K562 (cell line): Measurements from ENCODE around the gene CACNA1C. TPM values are rescaled to one million over a fixed set of nuclear protein-coding genes. Genes with fewer than 3 reads are reported as not detected.

Source experiments
- ATAC-seq: fragments of 200-7000 bp; cut with Tn5 transposase; 3 replicates; pipeline ENCODE4 v1.9.1; 2020; ENCODE audit warnings: moderate library complexity
- BruUV-seq: library from RNA; stranded (reverse); fragments of 400-500 nt; replicated peaks from 2 replicates; lab custom pipeline; 2021; lab: Mats Ljungman, UMichigan
- CTCF ChIA-PET: fragments of 300-600 bp; formaldehyde crosslinking; extraction: SDS; loops from one replicate; lab custom pipeline; 2021; ENCODE audit warnings: low intra/inter-chr PET ratio; lab: Yijun Ruan, JAX
- POLR2A ChIA-PET: fragments of 300-600, 350-650 bp; sonication (Branson Sonifier 250); formaldehyde crosslinking; extraction: SDS; loops from one replicate; lab custom pipeline; 2021; ENCODE audit warnings: antibody characterized with exemption, inconsistent platforms; lab: Yijun Ruan, JAX
- DNase-seq, 4 experiments: peaks; one replicate each; pipeline versions ENCODE4 v3.0.0 to v3.0.0-alpha.2; 2011 to 2018; ENCODE audit warnings: low spot score in 3 of 4, mixed read lengths in 3 of 4; ENCODE audit errors: extremely low read depth in 1 of 4
- FAIRE-seq: peaks from 2 replicates; lab custom pipeline; 2011; peaks lifted over from hg19 to GRCh38; lab: Jason Lieb, UNC
- H2AFZ ChIP-seq: 2 replicates; pipeline ENCODE4 v1.6.0; 2011; ENCODE audit warnings: low read depth, low read length, control low read depth, inconsistent platforms
- H3K27ac ChIP-seq: fragments of 200-600 bp; 3 replicates; pipeline ENCODE4 v1.8.0; 2011; ENCODE audit warnings: low read depth, mild to moderate bottlenecking, control low read depth, inconsistent platforms, low read length, moderate library complexity, mixed read lengths; ENCODE audit errors: extremely low read depth
- H3K27me3 ChIP-seq, 2 experiments: fragments of 300-600 bp in 1 of 2; 2 replicates in 1 of 2; 3 replicates in 1 of 2; pipeline versions ENCODE4 v1.6.0 to v1.8.0; 2011; ENCODE audit warnings: inconsistent platforms in 2 of 2, low read length in 2 of 2, mild to moderate bottlenecking in 1 of 2, mixed read lengths in 1 of 2, moderate library complexity in 1 of 2; ENCODE audit not compliant: control insufficient read depth in 2 of 2, insufficient read depth in 2 of 2
- H3K36me3 ChIP-seq: fragments of 300-600 bp; 3 replicates; pipeline ENCODE4 v1.8.0; 2011; ENCODE audit warnings: mild to moderate bottlenecking, low read length, inconsistent platforms; ENCODE audit not compliant: control insufficient read depth, insufficient read depth
- H3K4me1 ChIP-seq, 2 experiments: fragments of 200-600 bp in 1 of 2; replicated peaks in 1 of 2; 2 replicates in 1 of 2; 3 replicates in 1 of 2; pipeline versions ENCODE4 v1.5.1 to v1.8.0; 2011; ENCODE audit warnings: inconsistent platforms in 2 of 2, low read length in 2 of 2, mild to moderate bottlenecking in 1 of 2, mixed read lengths in 1 of 2, moderate library complexity in 1 of 2; ENCODE audit not compliant: control insufficient read depth in 2 of 2, insufficient read depth in 2 of 2
- H3K4me2 ChIP-seq: 2 replicates; pipeline ENCODE4 v1.6.1; 2011; ENCODE audit warnings: low read length, control low read depth, inconsistent platforms, mixed read lengths; ENCODE audit not compliant: insufficient read depth
- H3K4me3 ChIP-seq: fragments of 200-600 bp; sonication (generic), shearing (Covaris generic); 2 replicates; pipeline ENCODE4 v1.5.1; 2016; ENCODE audit warnings: control low read depth, inconsistent platforms
- H3K79me2 ChIP-seq: fragments of 200-600 bp; 3 replicates; pipeline ENCODE4 v1.8.0; 2011; ENCODE audit warnings: low read length, inconsistent platforms; ENCODE audit not compliant: control insufficient read depth, insufficient read depth
- H3K9ac ChIP-seq, 2 experiments: 2 replicates each; pipeline versions ENCODE4 v1.6.0 to v1.6.1; 2011; ENCODE audit warnings: low read depth in 2 of 2, low read length in 2 of 2, control low read depth in 1 of 2, inconsistent platforms in 1 of 2, mild to moderate bottlenecking in 1 of 2, mixed read lengths in 1 of 2; ENCODE audit not compliant: insufficient read depth in 1 of 2
- H3K9me1 ChIP-seq: one replicate; pipeline ENCODE4 v1.6.0; 2011; ENCODE audit warnings: inconsistent platforms, mild to moderate bottlenecking, low read length, moderate library complexity; ENCODE audit not compliant: control insufficient read depth, insufficient read depth
- H3K9me3 ChIP-seq: replicated peaks from 2 replicates; pipeline ENCODE4 v1.5.1; 2011; ENCODE audit warnings: low read depth, low read length, inconsistent platforms; ENCODE audit not compliant: control insufficient read depth, insufficient read depth
- H4K20me1 ChIP-seq: replicated peaks from 2 replicates; pipeline ENCODE4 v1.6.1; 2011; ENCODE audit warnings: low read length, inconsistent platforms, mixed read lengths; ENCODE audit not compliant: control insufficient read depth, insufficient read depth
- BRCA1 ChIP-seq, 2 experiments: fragments of 450-650 bp in 1 of 2; sonication (generic) in 1 of 2; formaldehyde crosslinking in 1 of 2; IDR thresholded peaks; 2 replicates each; pipeline versions ENCODE4 v1.5.0 to v1.6.1; 2017 to 2020; ENCODE audit warnings: mild to moderate bottlenecking in 1 of 2, missing genetic modification reagents in 1 of 2
- CREB3L1 ChIP-seq: fragments of 450-650 bp; IDR thresholded peaks from 2 replicates; pipeline ENCODE4 v1.6.1; 2014; ENCODE audit warnings: low read depth, mild to moderate bottlenecking, moderate library complexity, borderline replicate concordance
- E2F8 ChIP-seq: fragments of 450-650 bp; IDR thresholded peaks from 2 replicates; pipeline ENCODE4 v1.7.1; 2018; ENCODE audit warnings: mild to moderate bottlenecking, low read depth; ENCODE audit not compliant: partially characterized antibody
- E4F1 ChIP-seq: fragments of 250-450 bp; sonication (Bioruptor Pico); IDR thresholded peaks from 2 replicates; pipeline ENCODE4 v1.5.0; 2021; ENCODE audit warnings: mild to moderate bottlenecking, borderline replicate concordance
- EP300 ChIP-seq: IDR thresholded peaks from 2 replicates; pipeline ENCODE4 v1.6.1; 2012; ENCODE audit warnings: low read length, improper control_type of control experiment
- KAT2B ChIP-seq: IDR thresholded peaks from one replicate; pipeline ENCODE4 v1.6.1; 2012; ENCODE audit warnings: low read depth, mild to moderate bottlenecking, control low read depth, inconsistent platforms, low read length, moderate library complexity
- ZBTB49 ChIP-seq: sonication (generic); formaldehyde crosslinking; IDR thresholded peaks from 2 replicates; pipeline ENCODE4 v1.8.0; 2022; ENCODE audit warnings: missing genetic modification reagents, mild to moderate bottlenecking, borderline replicate concordance
- ZNF124 ChIP-seq: sonication (generic); formaldehyde crosslinking; IDR thresholded peaks from 2 replicates; pipeline ENCODE4 v1.8.1; 2022; ENCODE audit warnings: missing genetic modification reagents
- WGBS: fragments of 100-300 bp; shearing (Covaris generic); methylation state at CpG from one replicate; pipeline ENCODE4 v1.1.6; 2016; ENCODE audit warnings: low coverage, mixed read lengths; ENCODE audit not compliant: insufficient coverage; ENCODE audit errors: missing lambda C conversion rate; 5-methylcytosine and 5-hydroxymethylcytosine counted together
- in situ Hi-C: fragments of 300-500 bp; cut with MboI; formaldehyde crosslinking; loops from 4 replicates; pipeline ENCODE4 v1.15.0; 2018; ENCODE audit warnings: inconsistent platforms, mixed read lengths
- intact Hi-C: fragments of 100-400 bp; cut with micrococcal nuclease; formaldehyde crosslinking; loops from 2 replicates; pipeline ENCODE4 v1.14.2; 2022
- polyA plus RNA-seq, 8 experiments: library from polyadenylated mRNA; depleted of rRNA in 4 of 8; stranded (reverse) in 5 of 8; unstranded in 3 of 8; fragments of >200 nt; fragmentation: Nextera tagmentation in 2 of 8; fragmentation: Illumina TruSeq in 1 of 8; extraction: Ambion mirVana in 2 of 8; extraction: Trizol in 1 of 8; gene quantifications; 2 replicates each; pipeline versions ENCODE4 v1.2.1 to v1.2.3, GENCODE V29; 2011 to 2014; ENCODE audit warnings: inconsistent platforms in 1 of 8, missing spikeins in 1 of 8
- total RNA-seq, 7 experiments: library from RNA; depleted of rRNA in 6 of 7; stranded (reverse); fragments of >200 nt in 6 of 7; fragmentation: Illumina TruSeq in 2 of 7; extraction: Trizol in 2 of 7; gene quantifications; 2 replicates each; pipeline versions ENCODE4 v1.2.1 to v1.2.3, GENCODE V29; 2011 to 2021; ENCODE audit warnings: low replicate concordance in 1 of 7

Gene CACNA1C
- total and polyA plus RNA-seq, 9 of the 15 experiments (the other 6 are each of a cell fraction or from before 2014, with no cell fraction given) = not detected

GRCh38 chr12:2243275-2243674 lies 190.5 kb downstream of the CACNA1C start (continued):
- TF ChIP-seq ZBTB49 (CRISPR knock-in tag) (no peak), ZNF124 (CRISPR knock-in tag) (no peak), CREB3L1 (no peak)

GRCh38 chr12:2244013-2244861 lies 191.4 kb downstream of the CACNA1C start:
- Histone ChIP-seq H4K20me1 (no peaks in the 10 kb centered on the region), H3K4me2 (no peak overlapping the region), H3K4me3 (no peak overlapping the region), H3K36me3 (no peaks in the 10 kb centered on the region), H3K4me1 (no peaks in the 10 kb centered on the region), H3K9me3 (no peaks in the 10 kb centered on the region), H3K27ac (no peak overlapping the region), H2AFZ (no peak overlapping the region), H3K27me3 (peaks cover 3 to 36% of the 10 kb centered on the region in 2 experiments; a peak in 2 of 5 replicates), H3K9ac (no peak overlapping the region), H3K9me1 (no peaks in the 10 kb centered on the region), H3K79me2 (no peaks in the 10 kb centered on the region)
- ATAC-seq (no peak), FAIRE-seq (no peak), DNase-seq (no peak)
- in situ Hi-C loops = no loop called here
- BruUV-seq = no TSS peak
- intact Hi-C loops = no loop called here
- ChIA-PET POLR2A (no interaction called here), CTCF (no interaction called here)
- WGBS = 0% methylated on average over 7 of the region's 8 CpGs
- no peak for TF ChIP-seq BRCA1 (IDR thresholded peaks at IDR 0.05)
- TF ChIP-seq BRCA1 (CRISPR knock-in tag; IDR thresholded peaks at IDR 0.05) = no peak
- no peak for TF ChIP-seq E4F1 (CRISPR knock-in tag)
- no peak for TF ChIP-seq E2F8
- no peak for TF ChIP-seq EP300
- no peak for TF ChIP-seq KAT2B
